CD4-positive, alpha-beta T cell treated with Interferon gamma for 1 hour (primary cell): ENCODE measurements around the gene LIMS2.

Source experiments
- DNase-seq: peaks from one replicate; pipeline ENCODE4 v3.0.0-alpha.2; 2020

LIMS2 gene

DNA sequence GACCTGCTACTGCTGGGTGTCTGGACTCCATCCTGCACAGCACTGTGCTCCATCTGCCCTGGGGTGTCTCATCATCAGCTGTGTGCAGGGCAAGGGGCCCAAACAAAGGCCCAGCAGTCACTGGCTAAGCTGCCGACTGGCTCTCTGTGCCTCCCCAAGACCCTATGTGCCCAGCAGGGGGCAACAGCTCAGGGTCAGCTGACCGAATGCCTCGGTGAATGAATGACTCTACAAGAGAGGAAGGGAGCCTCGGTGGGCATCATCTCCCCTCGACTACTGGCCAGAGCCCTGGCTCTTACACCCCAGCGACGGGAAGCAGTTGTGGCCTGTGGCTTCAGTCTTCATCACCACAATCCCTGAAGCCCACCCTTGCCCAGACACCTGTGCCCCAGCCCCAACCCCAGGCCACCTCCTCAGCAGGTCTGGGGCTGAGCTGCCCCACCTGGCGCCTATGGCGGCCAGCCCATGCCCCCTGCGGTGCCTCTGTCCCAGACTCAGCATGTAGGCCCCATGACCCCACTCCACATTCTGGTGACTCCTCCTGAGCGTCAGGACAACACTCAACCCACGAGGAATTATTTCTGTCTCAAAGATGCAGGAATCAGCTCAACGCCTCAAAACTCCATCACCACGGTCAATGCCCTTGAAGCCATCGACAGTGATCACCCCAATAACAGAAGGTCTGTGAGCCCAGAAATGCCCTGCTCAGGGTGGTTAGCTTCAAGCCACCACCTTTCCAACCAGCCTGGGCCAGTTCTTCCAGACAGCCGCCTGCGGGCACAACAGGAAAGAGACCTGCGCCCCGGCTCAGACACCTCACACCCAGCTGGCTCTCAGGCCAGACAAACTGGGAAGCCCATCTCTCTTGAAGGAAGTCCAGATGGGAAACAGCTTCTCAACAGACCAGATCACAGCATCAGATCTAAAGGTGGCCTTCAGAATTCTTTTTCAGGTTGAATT, 31.0 kb downstream of the LIMS2 start:
- no peak for DNase-seq

DNA sequence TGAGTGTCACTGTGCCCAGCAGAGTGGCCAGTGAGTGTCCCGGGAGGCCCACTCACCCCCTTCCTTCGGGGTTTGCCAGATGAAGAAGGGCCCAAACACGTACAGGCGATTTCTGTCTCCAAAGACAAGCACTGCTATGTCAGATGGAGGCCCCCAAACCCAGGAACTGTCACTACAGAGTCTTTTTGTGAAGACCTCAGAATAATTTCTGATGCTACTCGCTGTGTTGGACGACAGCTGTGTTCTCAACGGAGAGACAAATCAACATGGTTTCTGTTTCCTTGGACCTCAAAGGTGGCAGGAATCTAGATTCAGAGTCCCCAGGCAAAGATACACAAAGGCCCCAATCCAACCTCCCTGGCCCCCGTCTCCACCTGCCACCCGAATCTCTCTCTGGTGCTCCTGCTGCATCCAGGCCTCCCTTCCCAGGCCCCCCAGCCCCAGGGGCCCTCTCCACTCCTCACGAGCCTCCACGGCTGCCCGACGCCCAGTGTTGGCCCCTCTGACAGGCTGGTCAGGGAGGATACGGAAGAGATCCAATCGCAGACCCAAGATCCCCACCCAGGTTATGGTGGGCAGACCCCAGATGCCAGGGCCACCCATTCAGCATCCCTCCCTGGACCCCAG, 31.8 kb downstream of the LIMS2 start:
- no peak for DNase-seq

DNA sequence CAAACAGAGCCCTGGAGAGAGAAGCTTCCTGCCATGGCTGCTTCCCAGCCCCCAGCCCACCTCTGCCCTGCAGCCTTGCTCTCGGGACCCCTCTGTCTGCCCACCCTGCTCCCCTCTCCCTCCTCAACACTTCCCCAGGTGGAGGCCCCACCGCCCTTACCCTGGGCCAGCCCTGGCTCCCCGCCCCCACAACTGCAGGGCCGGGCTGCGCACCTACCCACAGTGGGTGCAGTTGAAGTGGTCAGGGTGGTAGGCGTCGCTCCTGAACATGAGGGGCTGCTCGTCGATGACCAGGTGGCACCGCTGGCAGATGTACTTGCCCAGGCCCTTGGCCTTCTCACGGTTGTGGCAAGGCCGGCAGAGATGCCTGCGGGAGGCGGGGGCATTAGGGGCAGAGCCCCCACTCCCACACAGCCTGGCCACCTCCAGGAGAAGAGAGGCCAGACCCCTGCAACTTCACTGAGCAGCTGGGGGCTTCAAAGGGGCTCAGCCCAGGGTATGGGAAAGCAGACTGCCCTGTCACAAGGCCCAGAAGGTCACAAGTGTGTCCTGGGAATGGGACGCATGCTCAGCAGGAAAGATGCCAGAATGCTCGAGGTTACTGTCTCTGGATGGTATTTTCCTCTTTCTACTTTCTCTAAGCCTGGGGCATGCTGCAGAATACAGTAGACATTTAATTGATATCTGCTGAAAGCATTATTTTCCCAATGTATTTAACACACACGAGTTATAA, 32.5 kb downstream of the LIMS2 start:
- no peak for DNase-seq

DNA sequence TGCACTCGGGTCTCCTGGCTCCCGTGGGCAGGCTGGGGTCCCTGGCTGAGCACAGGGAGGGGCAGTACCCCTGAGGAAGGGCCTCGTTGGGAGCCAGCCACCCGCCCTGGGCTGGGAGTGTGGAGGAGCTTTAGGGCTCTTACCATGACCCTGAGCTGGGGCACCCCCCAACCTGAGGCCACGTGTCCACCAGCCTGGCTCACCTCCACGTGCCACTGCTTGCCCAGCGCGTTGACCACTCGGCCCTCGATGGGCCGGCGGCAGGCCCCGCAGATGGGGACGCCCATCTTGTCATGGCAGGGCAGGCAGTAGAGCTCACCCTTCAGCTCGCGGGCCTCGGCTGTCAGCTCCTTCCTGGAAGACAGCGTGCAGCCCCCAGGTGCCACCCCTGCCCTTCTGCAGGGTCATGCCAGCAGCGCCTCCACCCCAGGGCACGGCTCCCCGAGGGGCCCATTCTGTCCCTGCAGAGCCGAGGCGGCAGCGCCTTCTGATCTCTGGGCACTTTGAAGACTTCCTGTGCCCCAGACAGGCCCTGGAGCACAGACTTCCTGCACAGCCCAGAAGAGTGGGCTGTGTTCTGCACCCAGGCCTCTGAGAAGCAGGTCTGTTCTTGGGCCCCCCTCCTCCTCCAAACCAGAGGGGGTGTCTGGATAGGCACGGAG, 33.4 kb downstream of the LIMS2 start:
- peak; percentile 47 for DNase-seq

DNA sequence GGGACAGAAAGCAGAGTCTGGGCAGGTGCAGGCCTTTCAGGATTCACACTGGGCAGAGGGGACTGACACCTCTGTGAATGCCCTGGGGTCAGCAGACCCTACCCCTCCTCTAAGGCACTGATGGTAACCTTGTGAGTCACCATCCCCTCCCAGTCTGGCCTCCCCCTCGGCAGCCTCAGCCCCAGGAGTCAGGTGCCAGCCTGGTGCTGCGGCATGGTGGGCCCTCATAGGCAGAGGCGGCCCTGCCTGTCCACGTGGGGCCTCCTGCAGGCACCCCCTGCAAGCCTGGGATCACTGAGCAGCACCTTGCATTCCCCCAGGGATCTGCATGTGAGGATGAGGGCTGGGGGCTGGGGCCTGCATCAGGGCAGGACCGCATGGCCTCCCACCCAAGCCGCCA, 34.2 kb downstream of the LIMS2 start:
- DNase-seq, result no peak

DNA sequence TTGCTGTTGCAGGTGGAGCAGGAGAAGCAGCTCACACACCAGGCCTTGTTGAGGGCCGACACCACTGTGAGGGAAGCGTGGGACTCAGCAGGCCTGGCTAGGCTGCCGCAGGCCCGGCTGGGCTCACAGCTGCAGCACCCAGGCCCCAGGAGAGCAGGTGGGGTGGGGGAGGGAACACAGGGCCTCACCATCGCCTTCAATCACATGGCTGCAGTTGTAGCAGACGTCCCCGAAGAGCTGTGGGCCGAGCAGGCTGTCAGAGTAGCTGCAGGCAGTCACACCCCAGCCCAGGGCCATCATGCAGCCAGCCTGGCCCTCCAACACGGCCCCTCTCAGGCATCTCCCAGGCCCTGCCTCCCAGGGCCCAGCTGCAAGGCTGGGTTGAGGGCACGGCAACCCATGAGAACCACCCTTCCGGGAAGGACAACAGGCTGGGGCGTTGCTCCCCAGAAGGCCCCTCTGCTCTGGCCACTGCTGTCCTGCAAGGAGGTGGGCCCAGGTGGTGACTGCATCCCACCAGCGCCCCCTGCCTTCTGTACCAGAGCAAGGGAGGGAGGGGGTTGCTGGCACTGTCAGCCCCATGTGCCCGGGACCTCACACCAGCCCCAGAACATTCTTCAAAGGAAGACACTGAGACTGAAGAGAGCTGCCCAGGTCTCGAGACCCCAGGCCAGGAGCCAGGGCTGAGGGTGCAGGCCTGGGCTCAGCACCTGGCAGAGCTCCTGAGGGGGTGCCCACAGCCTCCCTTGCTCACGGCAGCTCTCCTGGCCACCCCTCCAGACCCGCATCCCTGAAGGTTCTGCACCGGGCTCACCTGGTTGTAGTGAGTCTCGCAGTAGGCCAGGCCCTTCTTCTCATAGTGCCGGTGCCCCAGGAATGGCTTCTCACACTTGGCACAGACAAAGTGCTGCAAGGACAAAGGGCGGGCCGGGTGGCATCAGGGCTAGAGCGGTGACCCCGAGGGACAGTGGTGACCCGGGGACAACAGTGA, 35.0 kb downstream of the LIMS2 start:
- peak; percentile 46 for DNase-seq

DNA sequence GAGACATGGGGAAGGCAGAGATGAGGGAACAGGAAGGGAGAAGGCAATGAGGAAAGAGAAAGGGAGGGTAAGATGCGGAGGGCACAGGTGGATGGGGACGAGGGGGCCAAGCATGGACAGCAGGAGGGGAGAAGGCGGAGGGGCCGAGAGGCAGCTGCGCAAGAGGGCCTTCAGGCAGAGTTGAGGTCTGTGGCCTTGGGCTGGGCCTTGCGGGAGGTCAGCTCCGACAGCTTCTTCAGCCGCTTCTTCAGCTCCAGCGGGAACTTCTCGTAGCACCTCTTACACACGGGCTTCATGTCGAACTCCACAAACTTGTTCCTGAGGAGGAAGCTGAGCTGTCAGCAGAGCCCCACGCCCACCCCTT, 36.2 kb downstream of the LIMS2 start:
- DNase-seq, result no peak

DNA sequence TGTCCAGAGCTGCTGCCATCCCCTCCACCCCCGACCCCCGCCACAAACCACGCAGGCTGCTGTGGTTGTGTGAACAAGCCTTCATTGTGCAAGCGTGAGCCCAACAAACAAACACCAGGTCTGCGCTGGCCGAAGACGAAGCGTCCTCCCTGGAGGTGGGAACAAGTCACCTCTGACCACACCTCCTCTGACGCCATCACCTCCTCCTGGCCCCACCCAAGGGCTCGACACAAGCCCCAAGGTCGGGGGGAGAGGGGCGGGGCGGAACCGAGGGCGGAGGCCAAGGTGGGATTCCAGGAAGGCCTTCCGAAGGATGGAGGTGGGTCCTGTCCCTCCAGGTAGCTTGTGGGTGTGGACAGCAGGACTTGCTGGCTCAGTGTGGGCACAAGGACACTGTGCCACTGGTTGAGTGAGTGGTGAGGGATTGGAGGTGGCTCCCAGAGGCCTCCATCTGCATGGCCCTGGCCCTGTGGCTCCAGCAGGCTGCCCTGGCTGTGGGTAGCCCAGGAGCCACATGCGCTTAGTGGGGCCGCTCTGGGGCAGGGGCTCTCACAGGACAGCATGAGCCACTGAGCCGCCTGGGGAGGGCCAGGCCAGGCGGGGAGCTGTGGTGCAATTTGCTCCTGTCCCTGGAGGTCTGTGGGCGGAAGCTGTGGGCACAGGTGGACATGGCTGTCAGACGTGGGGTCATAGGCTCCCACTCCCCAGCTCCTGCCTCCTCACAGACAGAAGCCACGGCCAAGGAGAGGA, 36.8 kb downstream of the LIMS2 start:
- no peak for DNase-seq

DNA sequence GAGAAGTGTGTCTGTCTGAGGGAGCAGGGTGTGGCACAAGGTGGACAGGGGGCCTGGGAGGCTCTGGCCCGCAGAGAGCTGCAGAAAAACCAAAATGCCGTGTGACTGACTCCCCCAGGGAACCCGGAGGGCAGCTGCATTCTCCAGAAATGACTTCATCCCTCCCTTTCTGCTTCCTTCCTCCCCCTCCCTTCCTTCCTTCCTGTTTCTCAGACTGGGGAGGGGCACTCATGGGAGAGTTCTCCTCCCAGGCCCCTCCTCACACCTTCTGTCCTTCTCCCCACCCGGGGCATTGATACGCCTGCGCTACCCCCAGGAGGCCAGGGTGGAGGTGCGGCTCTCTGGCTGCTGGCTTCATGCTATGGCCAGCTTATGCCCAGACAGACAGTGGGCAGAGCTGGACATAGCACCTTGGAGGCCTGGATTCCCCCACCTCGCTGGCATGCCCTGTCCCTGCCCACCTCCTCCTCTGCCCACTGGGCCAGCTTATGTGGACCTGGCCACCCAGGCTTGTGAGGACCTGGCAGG, 37.5 kb downstream of the LIMS2 start:
- DNase-seq, result peak; percentile 26

DNA sequence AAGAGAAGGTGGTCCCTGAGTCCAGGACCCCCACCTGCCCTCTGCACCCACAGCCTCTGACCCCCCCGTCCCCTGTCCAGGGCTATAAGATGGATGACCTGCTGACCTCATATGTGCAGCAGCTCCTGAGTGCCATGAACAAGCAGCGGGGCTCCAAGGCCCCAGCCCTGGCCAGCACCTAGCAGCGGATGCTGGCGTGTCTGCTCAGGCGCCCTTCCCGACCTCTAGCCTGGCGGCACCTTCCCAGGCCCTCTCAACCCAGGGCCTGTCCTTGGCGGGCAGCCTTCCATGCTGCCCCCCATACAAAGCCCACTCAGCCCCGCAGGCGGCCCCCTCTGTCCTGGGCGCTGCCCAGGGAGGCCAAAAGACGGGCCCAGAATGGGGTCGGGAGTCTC, 38.1 kb downstream of the LIMS2 start:
- DNase-seq, result no peak

DNA sequence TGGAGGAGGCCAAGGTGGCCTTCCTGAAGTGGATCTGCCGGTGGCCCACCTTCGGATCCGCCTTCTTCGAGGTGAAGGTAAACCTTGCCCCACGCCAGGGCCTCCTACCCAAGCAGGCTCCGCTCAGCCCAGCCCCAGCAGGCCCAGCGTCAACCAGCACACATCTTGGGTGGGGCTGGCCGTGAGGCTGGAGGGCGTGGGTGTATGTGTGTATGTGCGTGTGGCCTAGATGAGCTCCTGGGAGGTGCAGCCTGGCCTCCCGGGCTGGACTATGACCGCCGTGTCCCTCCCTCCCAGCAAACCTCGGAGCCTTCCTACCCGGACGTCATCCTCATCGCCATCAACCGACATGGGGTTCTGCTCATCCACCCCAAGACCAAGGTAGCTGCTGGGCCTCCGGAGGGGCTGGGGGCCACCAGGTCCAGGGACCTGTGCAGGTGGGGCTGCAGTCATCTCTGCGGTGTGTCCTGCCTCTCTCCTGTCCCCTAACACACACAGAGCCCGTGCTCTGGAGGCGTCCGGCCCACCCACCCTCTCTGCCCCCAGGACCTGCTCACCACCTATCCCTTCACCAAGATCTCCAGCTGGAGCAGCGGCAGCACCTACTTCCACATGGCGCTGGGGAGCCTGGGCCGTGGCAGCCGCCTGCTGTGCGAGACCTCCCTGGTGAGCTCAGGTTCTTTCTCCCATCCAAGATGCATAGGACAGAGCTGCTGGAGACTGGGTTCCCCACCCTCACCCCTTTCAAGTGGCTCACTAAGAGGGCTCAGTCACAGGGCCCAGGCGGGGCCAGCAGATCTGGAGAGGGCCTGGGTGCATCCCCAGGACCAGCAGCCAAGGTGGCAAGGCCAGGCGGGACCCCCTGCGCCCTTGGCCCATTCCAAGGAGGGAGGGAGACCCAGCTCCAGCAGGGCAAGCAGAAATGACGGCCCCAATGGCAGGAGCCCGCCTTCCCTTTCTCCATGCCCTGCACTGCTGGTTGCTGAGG, 38.8 kb downstream of the LIMS2 start:
- DNase-seq, result no peak

DNA sequence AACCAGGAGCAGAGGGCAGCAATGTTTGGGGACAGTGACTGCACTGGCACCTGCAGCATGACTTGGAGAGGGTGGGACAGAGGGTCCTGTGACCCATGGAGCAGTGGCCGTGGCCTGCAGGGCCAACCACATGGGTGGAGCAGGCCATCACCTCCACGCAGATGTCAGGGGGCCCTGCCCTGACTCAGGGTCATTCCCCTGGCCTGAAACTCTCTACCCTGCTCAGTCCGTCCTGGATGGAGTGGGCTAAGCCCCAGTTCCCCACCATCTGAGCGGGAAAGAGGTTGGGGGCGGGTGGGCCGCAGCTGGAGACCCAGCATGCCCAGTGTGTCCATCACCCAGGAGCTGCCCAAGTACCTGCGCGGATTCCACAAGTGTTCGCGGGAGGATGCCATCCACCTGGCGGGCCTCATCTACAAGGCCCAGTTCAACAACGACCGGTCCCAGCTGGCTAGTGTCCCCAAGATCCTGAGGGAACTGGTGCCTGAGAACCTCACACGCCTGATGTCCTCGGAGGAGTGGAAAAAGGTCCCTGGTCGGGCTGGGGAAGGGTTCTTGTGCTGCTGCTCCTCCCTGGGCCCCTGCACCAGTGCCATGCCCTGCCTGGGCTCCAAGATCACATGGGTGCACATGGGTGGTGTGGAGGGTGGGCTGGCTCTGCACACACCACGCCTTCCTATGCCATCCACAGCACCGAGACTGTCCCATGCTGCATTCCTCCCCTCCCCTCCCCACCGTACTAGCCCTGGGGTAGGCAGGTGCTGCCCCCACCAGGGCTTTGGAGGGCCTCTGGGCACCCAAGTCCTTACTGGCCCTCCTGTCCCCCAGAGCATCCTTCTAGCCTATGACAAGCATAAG, 39.7 kb downstream of the LIMS2 start:
- no peak for DNase-seq

DNA sequence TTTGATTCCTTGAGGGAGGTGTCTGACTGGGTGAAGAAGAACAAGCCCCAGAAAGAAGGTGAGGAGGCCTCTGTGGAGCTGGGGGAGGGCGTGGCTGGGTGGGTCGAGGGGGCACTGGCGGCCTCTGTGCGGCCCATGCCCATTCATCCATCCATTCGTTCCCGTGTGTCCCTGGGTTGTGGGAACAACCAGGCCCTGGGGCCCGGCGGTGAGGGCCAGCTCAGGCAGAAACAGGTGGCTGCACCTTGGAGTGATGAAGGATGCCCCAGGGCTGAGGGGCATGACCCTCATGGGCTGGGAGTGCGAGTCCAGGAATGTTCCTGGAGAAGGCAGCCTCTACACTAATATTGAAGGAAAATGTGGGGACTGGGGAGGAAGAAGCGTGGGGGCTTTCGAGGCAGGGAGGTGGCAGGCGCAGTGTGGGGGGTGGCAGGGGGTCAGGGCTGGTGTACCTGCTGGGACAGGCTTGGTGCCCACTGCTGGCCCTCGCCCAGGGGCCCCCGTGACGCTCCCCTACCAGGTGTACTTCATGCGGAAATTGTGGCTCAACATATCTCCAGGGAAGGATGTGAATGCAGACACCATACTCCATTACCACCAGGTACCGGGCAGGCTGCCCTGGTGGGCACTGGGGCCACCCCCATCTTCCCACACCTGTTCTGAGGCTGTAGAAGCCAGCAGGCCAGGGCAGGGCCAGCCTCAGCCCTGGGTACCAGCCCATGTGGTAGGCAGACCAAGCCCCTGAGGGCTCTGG, 40.5 kb downstream of the LIMS2 start:
- DNase-seq, result no peak

DNA sequence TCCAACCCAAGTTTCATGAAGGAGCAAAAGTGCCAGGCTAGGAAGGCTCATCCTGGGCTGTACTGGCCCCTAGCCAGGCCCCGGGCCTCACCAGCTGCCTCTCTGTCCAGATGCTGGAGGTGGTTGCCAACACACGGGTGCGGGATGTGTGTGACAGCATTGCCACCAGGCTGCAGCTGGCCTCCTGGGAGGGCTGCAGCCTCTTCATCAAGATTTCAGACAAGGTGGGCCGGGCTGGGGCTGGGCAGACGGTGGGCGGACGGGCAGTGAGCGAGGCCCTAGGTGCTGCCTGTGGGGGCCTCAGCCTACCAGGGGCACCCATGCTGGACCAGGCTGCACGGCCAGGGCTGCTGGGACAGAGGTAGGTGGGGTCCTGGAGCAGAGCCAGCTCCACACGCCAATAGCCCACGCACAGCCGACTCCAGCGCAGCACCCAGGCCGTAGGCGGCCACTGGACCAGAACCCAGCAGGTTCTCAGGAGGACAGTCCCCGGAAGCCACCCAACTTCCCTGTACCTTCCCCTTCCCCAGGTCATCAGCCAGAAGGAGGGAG, 41.2 kb downstream of the LIMS2 start:
- no peak for DNase-seq

DNA sequence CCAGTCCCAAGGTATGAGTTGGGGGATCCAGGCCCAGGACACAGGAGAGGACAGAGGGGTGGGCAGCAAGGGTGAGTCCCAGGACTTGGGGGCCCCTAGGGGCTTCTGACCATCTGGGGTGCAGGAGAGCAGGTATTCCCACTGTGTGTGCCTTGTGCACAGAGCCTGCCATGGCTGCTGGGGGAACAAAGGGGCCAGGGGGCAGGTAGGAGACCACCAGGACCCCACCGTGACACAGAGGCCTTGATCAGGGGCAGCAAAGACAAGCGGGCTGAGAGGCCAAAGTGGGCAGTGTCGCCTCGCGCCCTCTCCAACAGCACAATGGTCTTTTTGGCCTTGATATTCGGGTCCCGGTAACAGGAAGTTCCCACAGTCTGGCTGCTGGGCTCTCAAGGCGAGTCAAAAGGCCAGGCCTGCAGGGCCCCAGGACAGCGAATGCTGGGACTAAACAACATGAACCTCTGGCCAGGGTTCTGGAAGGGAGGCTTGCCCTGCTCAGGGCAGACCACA, 41.7 kb downstream of the LIMS2 start:
- DNase-seq, result no peak

DNA sequence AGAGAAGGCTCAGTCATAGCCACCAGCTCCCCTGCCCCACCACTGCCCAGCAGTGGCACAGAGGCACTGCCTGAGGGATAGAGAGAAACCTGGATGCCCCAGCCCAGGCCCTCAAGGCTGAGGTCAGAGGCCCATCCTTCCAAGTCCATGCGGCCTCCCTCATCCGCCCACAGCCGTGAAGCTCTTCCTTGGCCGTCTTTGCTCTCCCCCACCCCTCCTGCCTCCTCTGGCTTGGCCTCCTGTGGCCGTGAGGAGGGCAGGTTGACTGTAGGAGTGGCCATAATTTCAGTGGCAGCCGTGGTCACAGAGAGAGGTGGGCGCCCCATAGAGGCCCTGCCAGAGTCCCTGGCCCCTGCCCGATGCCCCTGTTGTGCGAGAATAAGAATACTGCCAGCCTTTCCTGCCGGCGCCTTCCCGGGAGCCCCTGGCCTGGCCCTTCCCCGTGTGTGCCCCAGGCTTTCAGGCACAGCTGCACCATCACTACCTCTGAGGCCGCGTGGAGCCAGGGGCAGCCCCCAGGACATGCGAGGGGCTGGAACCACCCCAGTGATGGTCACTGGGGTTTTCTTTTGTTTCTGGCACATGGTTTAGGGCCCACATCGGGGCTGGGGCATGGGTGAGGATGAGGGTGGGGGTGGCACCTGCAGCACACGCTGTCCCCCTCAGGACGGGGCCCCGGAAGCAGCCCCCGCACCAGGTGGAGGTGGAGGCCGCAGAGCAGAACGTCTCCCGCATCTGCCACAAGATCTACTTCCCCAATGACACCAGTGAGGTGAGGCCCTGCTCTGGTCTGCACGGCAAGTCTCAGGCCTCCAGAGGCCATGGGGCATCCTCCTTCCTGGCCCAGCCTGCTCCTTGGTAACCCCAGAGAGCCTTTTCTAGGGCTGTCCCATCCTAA, 42.5 kb downstream of the LIMS2 start:
- DNase-seq, result peak; percentile 54
